Endothelial cell of umbilical vein (primary cell): ENCODE measurements around the gene LRRC23. TPM values are rescaled to one million over a fixed set of nuclear protein-coding genes. Genes with fewer than 3 reads are reported as not detected.

Source experiments
- BruUV-seq: library from RNA; stranded (reverse); fragments of 400-500 nt; replicated peaks from 2 replicates; lab custom pipeline; 2021; lab: Mats Ljungman, UMichigan
- CTCF ChIA-PET: fragments of 300-600, 350-600 bp; sonication (Branson Sonifier 250); formaldehyde crosslinking; loops from one replicate; lab custom pipeline; 2021; ENCODE audit warnings: antibody characterized with exemption, inconsistent platforms; lab: Charles Lee
- POLR2A ChIA-PET: fragments of 300-600, 350-600 bp; sonication (Branson Sonifier 250); formaldehyde crosslinking; loops from one replicate; lab custom pipeline; 2021; ENCODE audit warnings: antibody characterized with exemption, inconsistent platforms; lab: Charles Lee
- DNase-seq: peaks from one replicate; pipeline ENCODE4 v3.0.0-alpha.2; 2011; ENCODE audit warnings: low read depth, low spot score
- FAIRE-seq: peaks from 2 replicates; lab custom pipeline; 2011; peaks lifted over from hg19 to GRCh38; lab: Jason Lieb, UNC
- H2AFZ ChIP-seq: 2 replicates; pipeline ENCODE4 v1.6.0; 2012; ENCODE audit warnings: low read depth, low read length, control low read depth, inconsistent platforms
- H3K27ac ChIP-seq: 2 replicates; pipeline ENCODE4 v1.5.1; 2011; ENCODE audit warnings: low read depth, mild to moderate bottlenecking, control low read depth, low read length, moderate library complexity; ENCODE audit not compliant: insufficient read depth
- H3K27me3 ChIP-seq, 2 experiments: 2 replicates each; pipeline versions ENCODE4 v1.6.0 to v1.6.1; 2011; ENCODE audit warnings: low read length in 2 of 2, mixed read lengths in 1 of 2; ENCODE audit not compliant: control insufficient read depth in 2 of 2, insufficient read depth in 2 of 2
- H3K36me3 ChIP-seq, 2 experiments: 2 replicates in 1 of 2; 3 replicates in 1 of 2; pipeline ENCODE4 v1.5.1; 2011; ENCODE audit warnings: low read length in 2 of 2, mild to moderate bottlenecking in 1 of 2, moderate library complexity in 1 of 2; ENCODE audit not compliant: control insufficient read depth in 2 of 2, insufficient read depth in 2 of 2; ENCODE audit errors: extremely low read depth in 1 of 2
- H3K4me1 ChIP-seq: 3 replicates; pipeline ENCODE4 v1.5.1; 2011; ENCODE audit warnings: mild to moderate bottlenecking, low read length; ENCODE audit not compliant: control insufficient read depth, insufficient read depth; ENCODE audit errors: extremely low read depth
- H3K4me2 ChIP-seq: 2 replicates; pipeline ENCODE4 v1.6.1; 2011; ENCODE audit warnings: low read length, control low read depth, mixed read lengths; ENCODE audit not compliant: insufficient read depth
- H3K4me3 ChIP-seq, 3 experiments: fragments of 200-600 bp in 1 of 3; sonication (generic), shearing (Covaris generic) in 1 of 3; replicated peaks in 1 of 3; 2 replicates each; pipeline ENCODE4 v1.5.1; 2011 to 2016; ENCODE audit warnings: control low read depth in 3 of 3, low read length in 3 of 3, mild to moderate bottlenecking in 2 of 3, inconsistent platforms in 1 of 3, low read depth in 1 of 3, moderate library complexity in 1 of 3; ENCODE audit not compliant: insufficient read depth in 1 of 3
- H3K79me2 ChIP-seq: 2 replicates; pipeline ENCODE4 v1.6.0; 2012; ENCODE audit warnings: low read length, inconsistent platforms; ENCODE audit not compliant: control insufficient read depth, insufficient read depth
- H3K9ac ChIP-seq: replicated peaks from 2 replicates; pipeline ENCODE3; 2011; ENCODE audit warnings: low read length, control low read depth; ENCODE audit not compliant: insufficient read depth; ENCODE audit errors: extremely low read depth
- H3K9me1 ChIP-seq: replicated peaks from 3 replicates; pipeline ENCODE4 v1.6.0; 2011; ENCODE audit warnings: mild to moderate bottlenecking, low read length; ENCODE audit not compliant: control insufficient read depth, insufficient read depth; ENCODE audit errors: extremely low read depth
- H3K9me3 ChIP-seq: replicated peaks from 2 replicates; pipeline ENCODE4 v1.5.1; 2012; ENCODE audit warnings: low read length, inconsistent platforms; ENCODE audit not compliant: control insufficient read depth, insufficient read depth
- H4K20me1 ChIP-seq: replicated peaks from 2 replicates; pipeline ENCODE3; 2011; ENCODE audit warnings: mild to moderate bottlenecking, low read length; ENCODE audit not compliant: control insufficient read depth, insufficient read depth; ENCODE audit errors: extremely low read depth
- EZH2 ChIP-seq: IDR thresholded peaks from 2 replicates; pipeline ENCODE4 v1.6.1; 2012; ENCODE audit warnings: borderline replicate concordance, low read depth, mild to moderate bottlenecking, moderate library complexity, low read length, inconsistent platforms; ENCODE audit not compliant: severe bottlenecking
- FOS ChIP-seq: IDR thresholded peaks from 2 replicates; pipeline ENCODE4 v1.6.1; 2011; ENCODE audit warnings: mild to moderate bottlenecking, low read length, moderate library complexity, borderline replicate concordance; ENCODE audit not compliant: insufficient read depth
- GATA2 ChIP-seq: IDR thresholded peaks from 2 replicates; pipeline ENCODE4 v1.7.0; 2011; ENCODE audit warnings: low read depth, mild to moderate bottlenecking, moderate library complexity, mixed read lengths, low read length; ENCODE audit not compliant: insufficient read length, insufficient read depth
- JUN ChIP-seq: IDR thresholded peaks from 2 replicates; pipeline ENCODE4 v1.6.1; 2011; ENCODE audit warnings: borderline replicate concordance, low read depth; ENCODE audit not compliant: insufficient read length, insufficient read depth
- MYC ChIP-seq: IDR thresholded peaks from one replicate; pipeline ENCODE4 v1.6.1; 2011; ENCODE audit warnings: mild to moderate bottlenecking, low read depth, low read length
- POLR2A ChIP-seq: IDR thresholded peaks from 2 replicates; pipeline ENCODE4 v1.6.1; 2012; ENCODE audit warnings: low read depth, mild to moderate bottlenecking, control low read depth, low read length
- POLR2AphosphoS5 ChIP-seq: IDR thresholded peaks from 2 replicates; pipeline ENCODE4 v1.6.1; 2012; ENCODE audit warnings: low read depth, mild to moderate bottlenecking, control low read depth, low read length, moderate library complexity; ENCODE audit not compliant: insufficient read depth
- dilution Hi-C: fragments of 300-500 bp; cut with MboI; formaldehyde crosslinking; loops from one replicate; pipeline ENCODE4 v1.15.0; 2019; ENCODE audit warnings: low sequenced_read_pairs; ENCODE audit not compliant: extremely low pct_ligation_motif_present
- intact Hi-C: fragments of 100-400 bp; cut with micrococcal nuclease; formaldehyde crosslinking; loops from one replicate; pipeline ENCODE4 v1.10.0; 2022
- polyA plus RNA-seq, 4 experiments: library from polyadenylated mRNA; depleted of rRNA in 3 of 4; stranded (reverse) in 3 of 4; unstranded in 1 of 4; fragments of >200 nt; gene quantifications; 2 replicates each; pipeline versions ENCODE4 v1.2.1 to v1.2.3, GENCODE V29; 2011 to 2012; ENCODE audit warnings: missing spikeins in 1 of 4
- total RNA-seq: library from RNA; stranded (reverse); gene quantifications from 2 replicates; pipeline ENCODE4 v1.2.3, GENCODE V29; 2021
- TF ChIP-seq, protein P1 (sequence below): IDR thresholded peaks from 2 replicates; pipeline ENCODE4 v1.6.1; 2011; ENCODE audit not compliant: insufficient read depth, insufficient read length
- TF ChIP-seq, protein P2 (sequence below), 2 donors: IDR thresholded peaks; 1 replicate in 1 of 2; 2 replicates in 1 of 2; pipeline ENCODE4 v1.5.1; 2011; ENCODE audit warnings: low read length in 2 of 2, mild to moderate bottlenecking in 2 of 2, moderate library complexity in 2 of 2, control low read depth in 1 of 2, inconsistent platforms in 1 of 2, low read depth in 1 of 2; ENCODE audit not compliant: insufficient read depth in 1 of 2; ENCODE audit errors: extremely low read depth in 1 of 2

Gene LRRC23
- total and polyA plus RNA-seq, 2 donors (not counting 3 experiments of a cell fraction or from before 2014, with no cell fraction given), result 3.1 to 3.5 TPM

- H2AFZ ChIP-seq, result no peak overlapping the region
- intact Hi-C loops (loop anchor here (1.0 kb wide), 10 partner anchors 10 to 264 kb away; partner anchors contain the start of genes C12orf57, C1R, C1RL and ENO2), dilution Hi-C loops (no loop called here)
- peaks cover 20% of the 10 kb centered on the region for H3K79me2 ChIP-seq
- H3K9me3 ChIP-seq, result no peaks in the 10 kb centered on the region
- DNase-seq (no peak), FAIRE-seq (no peak)
- no peaks in the 10 kb centered on the region for H4K20me1 ChIP-seq
- POLR2A ChIA-PET, result no interaction called here
- BruUV-seq, result no TSS peak
- H3K36me3 ChIP-seq, result no peaks in the 10 kb centered on the region
- no peak overlapping the region for H3K9ac ChIP-seq
- no peaks in the 10 kb centered on the region for H3K27me3 ChIP-seq
- H3K4me3 ChIP-seq, result no peak overlapping the region
- no peak overlapping the region for H3K27ac ChIP-seq
- TF ChIP-seq, protein P1, sequence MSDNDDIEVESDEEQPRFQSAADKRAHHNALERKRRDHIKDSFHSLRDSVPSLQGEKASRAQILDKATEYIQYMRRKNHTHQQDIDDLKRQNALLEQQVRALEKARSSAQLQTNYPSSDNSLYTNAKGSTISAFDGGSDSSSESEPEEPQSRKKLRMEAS, result no peak
- TF ChIP-seq JUN (no peak), POLR2AphosphoS5 (no peak), FOS (no peak), MYC (no peak), POLR2A (no peak), GATA2 (no peak), EZH2 (no peak)
- TF ChIP-seq, protein P2, sequence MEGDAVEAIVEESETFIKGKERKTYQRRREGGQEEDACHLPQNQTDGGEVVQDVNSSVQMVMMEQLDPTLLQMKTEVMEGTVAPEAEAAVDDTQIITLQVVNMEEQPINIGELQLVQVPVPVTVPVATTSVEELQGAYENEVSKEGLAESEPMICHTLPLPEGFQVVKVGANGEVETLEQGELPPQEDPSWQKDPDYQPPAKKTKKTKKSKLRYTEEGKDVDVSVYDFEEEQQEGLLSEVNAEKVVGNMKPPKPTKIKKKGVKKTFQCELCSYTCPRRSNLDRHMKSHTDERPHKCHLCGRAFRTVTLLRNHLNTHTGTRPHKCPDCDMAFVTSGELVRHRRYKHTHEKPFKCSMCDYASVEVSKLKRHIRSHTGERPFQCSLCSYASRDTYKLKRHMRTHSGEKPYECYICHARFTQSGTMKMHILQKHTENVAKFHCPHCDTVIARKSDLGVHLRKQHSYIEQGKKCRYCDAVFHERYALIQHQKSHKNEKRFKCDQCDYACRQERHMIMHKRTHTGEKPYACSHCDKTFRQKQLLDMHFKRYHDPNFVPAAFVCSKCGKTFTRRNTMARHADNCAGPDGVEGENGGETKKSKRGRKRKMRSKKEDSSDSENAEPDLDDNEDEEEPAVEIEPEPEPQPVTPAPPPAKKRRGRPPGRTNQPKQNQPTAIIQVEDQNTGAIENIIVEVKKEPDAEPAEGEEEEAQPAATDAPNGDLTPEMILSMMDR (IDR thresholded peaks at IDR 0.05; ENCODE audit: extremely low read depth in 1 of 2, insufficient read depth in 1 of 2, low read depth in 1 of 2, low read length in 2 of 2), result no peak
- peaks cover 30% of the 10 kb centered on the region for H3K4me1 ChIP-seq
- CTCF ChIA-PET, result interaction anchor here (2.1 to 4.3 kb wide), 7 partner anchors 10 to 185 kb away, joined by 9 to 94 read pairs (median 25); partner anchors contain the start of genes C12orf57, C1RL, RNU7-1 and SPSB2
- no peak overlapping the region for H3K4me2 ChIP-seq
- no peaks in the 10 kb centered on the region for H3K9me1 ChIP-seq
These were observed 19.2 kb downstream of the LRRC23 start for GRCh38 chr12:6923851-6924250.
